Neural cell (in vitro differentiated cells): ENCODE data around the gene PCDHB13. TPM values are rescaled to one million over a fixed set of nuclear protein-coding genes. Genes with fewer than 3 reads are reported as not detected.
"Not testable (repeated sequence)": the region's sequence is repeated elsewhere in the genome, so short reads cannot be mapped to it uniquely, and the experiment has no call there.

Source experiments
- H2AFZ ChIP-seq: fragments of 200-600, 300-800 bp; sonication (generic), shearing (Covaris generic); 2 replicates; pipeline ENCODE4 v1.6.0; 2014; ENCODE audit warnings: low read depth, mild to moderate bottlenecking, antibody characterized with exemption, low read length, moderate library complexity
- H3F3A ChIP-seq: fragments of 200-600 bp; shearing (Covaris generic); 2 replicates; pipeline ENCODE4 v1.6.1; 2016; ENCODE audit warnings: mild to moderate bottlenecking, moderate library complexity, mixed read lengths, antibody characterized with exemption, low read length; ENCODE audit not compliant: insufficient read depth, poor library complexity, severe bottlenecking
- H3K27ac ChIP-seq: fragments of 200-600, 300-800 bp; sonication (generic), shearing (Covaris generic); 2 replicates; pipeline ENCODE4 v1.5.1; 2014; ENCODE audit warnings: mild to moderate bottlenecking, low read length, moderate library complexity
- H3K27me3 ChIP-seq: fragments of 300-800, 200-600 bp; sonication (generic), shearing (Covaris generic); 2 replicates; pipeline ENCODE4 v1.6.0; 2014; ENCODE audit warnings: mild to moderate bottlenecking, low read depth, low read length, moderate library complexity; ENCODE audit not compliant: insufficient read depth
- H3K36me3 ChIP-seq: fragments of 300-800, 200-600 bp; sonication (generic), shearing (Covaris generic); 2 replicates; pipeline ENCODE4 v1.5.1; 2014; ENCODE audit warnings: mild to moderate bottlenecking, antibody characterized with exemption, low read length, moderate library complexity; ENCODE audit not compliant: insufficient read depth
- H3K4me2 ChIP-seq: fragments of 300-800, 200-600 bp; sonication (generic), shearing (Covaris generic); 2 replicates; pipeline ENCODE4 v1.6.0; 2014; ENCODE audit warnings: mild to moderate bottlenecking, low read length
- H3K4me3 ChIP-seq: fragments of 300-800, 200-600 bp; sonication (generic), shearing (Covaris generic); 2 replicates; pipeline ENCODE4 v1.5.1; 2014; ENCODE audit warnings: mild to moderate bottlenecking, low read length, moderate library complexity
- H3K79me2 ChIP-seq: fragments of 200-600 bp; shearing (Covaris generic); replicated peaks from 2 replicates; pipeline ENCODE4 v1.6.0; 2014; ENCODE audit warnings: mild to moderate bottlenecking, low read length, moderate library complexity; ENCODE audit not compliant: insufficient read depth
- H3K9ac ChIP-seq: fragments of 300-800, 200-600 bp; sonication (generic), shearing (Covaris generic); 2 replicates; pipeline ENCODE4 v1.6.1; 2016; ENCODE audit warnings: mild to moderate bottlenecking, low read length, mixed read lengths
- H3K9me2 ChIP-seq: fragments of 200-600 bp; shearing (Covaris generic); 2 replicates; pipeline ENCODE4 v1.6.1; 2016; ENCODE audit warnings: mild to moderate bottlenecking, low read length, mixed read lengths; ENCODE audit not compliant: insufficient read depth
- H3K9me3 ChIP-seq: fragments of 200-600, 300-800 bp; sonication (generic), shearing (Covaris generic); 2 replicates; pipeline ENCODE4 v1.6.1; 2016; ENCODE audit warnings: mild to moderate bottlenecking, mixed run types, low read length, moderate library complexity, mixed read lengths
- H4K20me1 ChIP-seq: fragments of 200-600 bp; shearing (Covaris generic); 2 replicates; pipeline ENCODE4 v1.6.1; 2016; ENCODE audit warnings: mild to moderate bottlenecking, mixed run types; ENCODE audit not compliant: insufficient read depth
- MXI1 ChIP-seq: fragments of 450-650 bp; conservative IDR thresholded peaks from 2 replicates; pipeline ENCODE4 v1.6.1; 2014; ENCODE audit warnings: antibody characterized with exemption, mild to moderate bottlenecking; ENCODE audit not compliant: poor library complexity, severe bottlenecking
- REST ChIP-seq: IDR thresholded peaks from 2 replicates; pipeline ENCODE4 v1.6.1; 2012; ENCODE audit warnings: borderline replicate concordance
- polyA plus RNA-seq: library from polyadenylated mRNA; depleted of rRNA; stranded (reverse); fragments of >200 nt; gene quantifications from 2 replicates; pipeline ENCODE4 v1.2.3, GENCODE V29; 2014

Gene PCDHB13
- polyA plus RNA-seq, 1 donor from 2014 or later: 1.0 TPM

DNA sequence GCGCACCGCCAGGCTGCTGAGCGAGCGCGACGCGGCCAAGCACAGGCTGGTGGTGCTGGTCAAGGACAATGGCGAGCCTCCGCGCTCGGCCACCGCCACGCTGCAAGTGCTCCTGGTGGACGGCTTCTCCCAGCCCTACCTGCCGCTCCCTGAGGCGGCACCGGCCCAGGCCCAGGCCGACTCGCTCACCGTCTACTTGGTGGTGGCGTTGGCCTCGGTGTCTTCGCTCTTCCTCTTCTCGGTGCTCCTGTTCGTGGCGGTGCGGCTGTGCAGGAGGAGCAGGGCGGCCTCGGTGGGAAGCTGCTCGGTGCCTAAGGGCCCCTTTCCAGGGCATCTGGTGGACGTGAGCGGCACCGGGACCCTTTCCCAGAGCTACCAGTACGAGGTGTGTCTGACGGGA is 12.1 kb upstream of the PCDHB13 start:
- not testable (repeated sequence) for H3K9me2 ChIP-seq, H4K20me1 ChIP-seq, H3K4me2 ChIP-seq, H3K79me2 ChIP-seq, H3K4me3 ChIP-seq, H2AFZ ChIP-seq, H3F3A ChIP-seq, H3K9ac ChIP-seq, H3K27me3 ChIP-seq, H3K27ac ChIP-seq, H3K36me3 ChIP-seq
- peaks cover 29% of the 10 kb centered on the region for H3K9me3 ChIP-seq

- no peaks in the 10 kb centered on the region for H3K79me2 ChIP-seq
- no peaks in the 10 kb centered on the region for H3F3A ChIP-seq
- no peak within 1 kb of the TSS for H3K27ac ChIP-seq
- no peak within 1 kb of the TSS for H3K4me2 ChIP-seq
- no peak within 1 kb of the TSS for H2AFZ ChIP-seq
- H3K4me3 ChIP-seq: no peak within 1 kb of the TSS
- H3K9ac ChIP-seq: no peak within 1 kb of the TSS
- no peaks in the 10 kb centered on the region for H4K20me1 ChIP-seq
- H3K27me3 ChIP-seq: no peaks in the 10 kb centered on the region
- TF ChIP-seq REST (no peak), MXI1 (no peak)
- H3K9me2 ChIP-seq: no peaks in the 10 kb centered on the region
- peaks cover 4% of the 10 kb centered on the region for H3K36me3 ChIP-seq
- H3K9me3 ChIP-seq: peaks cover 12% of the 10 kb centered on the region
Measured at GRCh38 chr5:141208478-141208877, 5.2 kb upstream of the PCDHB13 start, which contains the start of gene PCDHB12. PCDHB12 (plus strand) TSS chr5:141208719; CDS start chr5:141208908, 189 bp downstream.

- H3K27me3 ChIP-seq, H3K4me3 ChIP-seq, H3K4me2 ChIP-seq, H3F3A ChIP-seq, H3K9me2 ChIP-seq, H3K9ac ChIP-seq, H3K36me3 ChIP-seq, H4K20me1 ChIP-seq, H3K27ac ChIP-seq, H2AFZ ChIP-seq, H3K79me2 ChIP-seq: not testable (repeated sequence)
- peaks cover 12% of the 10 kb centered on the region for H3K9me3 ChIP-seq
Measured at GRCh38 chr5:141210281-141210680, 3.4 kb upstream of the PCDHB13 start.

GRCh38 chr5:141210849-141211248 is 2.9 kb upstream of the PCDHB13 start:
- H3K9me3 ChIP-seq, H3K9ac ChIP-seq, H3K9me2 ChIP-seq, H2AFZ ChIP-seq, H3F3A ChIP-seq, H3K79me2 ChIP-seq, H3K4me2 ChIP-seq, H3K27me3 ChIP-seq, H3K27ac ChIP-seq, H4K20me1 ChIP-seq, H3K4me3 ChIP-seq, H3K36me3 ChIP-seq: not testable (repeated sequence)

DNA sequence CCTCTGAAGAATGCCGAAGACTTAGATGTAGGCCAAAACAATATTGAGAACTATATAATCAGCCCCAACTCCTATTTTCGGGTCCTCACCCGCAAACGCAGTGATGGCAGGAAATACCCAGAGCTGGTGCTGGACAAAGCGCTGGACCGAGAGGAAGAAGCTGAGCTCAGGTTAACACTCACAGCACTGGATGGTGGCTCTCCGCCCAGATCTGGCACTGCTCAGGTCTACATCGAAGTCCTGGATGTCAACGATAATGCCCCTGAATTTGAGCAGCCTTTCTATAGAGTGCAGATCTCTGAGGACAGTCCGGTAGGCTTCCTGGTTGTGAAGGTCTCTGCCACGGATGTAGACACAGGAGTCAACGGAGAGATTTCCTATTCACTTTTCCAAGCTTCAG is 864 bp downstream of the PCDHB13 start:
- not testable (repeated sequence) for H3K4me3 ChIP-seq, H3K9ac ChIP-seq, H3K36me3 ChIP-seq

GRCh38 chr5:141215504-141215903 is 1.8 kb downstream of the PCDHB13 start:
- H3K9me2 ChIP-seq, H2AFZ ChIP-seq, H4K20me1 ChIP-seq, H3K27me3 ChIP-seq, H3K36me3 ChIP-seq, H3K4me2 ChIP-seq, H3K79me2 ChIP-seq, H3K4me3 ChIP-seq, H3F3A ChIP-seq, H3K9ac ChIP-seq, H3K27ac ChIP-seq: not testable (repeated sequence)
- H3K9me3 ChIP-seq: peaks cover 13% of the 10 kb centered on the region

More for the DNA sequence above, 864 bp downstream of the PCDHB13 start:
- H3K79me2 ChIP-seq, H3K4me2 ChIP-seq, H2AFZ ChIP-seq, H3K27ac ChIP-seq, H3K27me3 ChIP-seq, H4K20me1 ChIP-seq, H3K9me2 ChIP-seq, H3F3A ChIP-seq: not testable (repeated sequence)
- H3K9me3 ChIP-seq: peaks cover 13% of the 10 kb centered on the region

DNA sequence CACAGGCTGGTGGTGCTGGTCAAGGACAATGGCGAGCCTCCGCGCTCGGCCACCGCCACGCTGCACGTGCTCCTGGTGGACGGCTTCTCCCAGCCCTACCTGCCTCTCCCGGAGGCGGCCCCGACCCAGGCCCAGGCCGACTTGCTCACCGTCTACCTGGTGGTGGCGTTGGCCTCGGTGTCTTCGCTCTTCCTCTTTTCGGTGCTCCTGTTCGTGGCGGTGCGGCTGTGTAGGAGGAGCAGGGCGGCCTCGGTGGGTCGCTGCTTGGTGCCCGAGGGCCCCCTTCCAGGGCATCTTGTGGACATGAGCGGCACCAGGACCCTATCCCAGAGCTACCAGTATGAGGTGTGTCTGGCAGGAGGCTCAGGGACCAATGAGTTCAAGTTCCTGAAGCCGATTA is 2.3 kb downstream of the PCDHB13 start:
- H3K27ac ChIP-seq, H4K20me1 ChIP-seq, H3K9ac ChIP-seq, H3K4me2 ChIP-seq, H2AFZ ChIP-seq, H3F3A ChIP-seq, H3K4me3 ChIP-seq, H3K27me3 ChIP-seq, H3K36me3 ChIP-seq, H3K79me2 ChIP-seq, H3K9me2 ChIP-seq: not testable (repeated sequence)
- peaks cover 10% of the 10 kb centered on the region for H3K9me3 ChIP-seq
